Stimulated activated memory B cell treated with anti-CD40 and anti-IgM and Interleukin-4, amounts not matched to agents 10 μg/mL and 1 μg/mL and 100 μg/mL, for 72 hours (primary cell): ENCODE results near the gene PIK3R5.

ENCODE experiments used
- ATAC-seq: fragments of 150-1000 bp; cut with Tn5 transposase; 2 replicates; pipeline ENCODE4 v1.10.0; 2021
- H3K27ac Mint-ChIP-seq: one replicate; pipeline ENCODE4 v1.8.0; 2022; ENCODE audit warnings: mild to moderate bottlenecking, mixed read lengths
- H3K27me3 Mint-ChIP-seq: one replicate; pipeline ENCODE4 v1.8.0; 2022; ENCODE audit warnings: mixed read lengths
- H3K36me3 Mint-ChIP-seq: one replicate; pipeline ENCODE4 v1.8.0; 2022; ENCODE audit warnings: mixed read lengths
- H3K4me1 Mint-ChIP-seq: one replicate; pipeline ENCODE4 v1.8.0; 2022; ENCODE audit warnings: mixed read lengths
- H3K4me3 Mint-ChIP-seq: one replicate; pipeline ENCODE4 v1.8.0; 2022; ENCODE audit warnings: mild to moderate bottlenecking, moderate library complexity, mixed read lengths
- H3K9me3 Mint-ChIP-seq: one replicate; pipeline ENCODE4 v1.8.0; 2022; ENCODE audit warnings: mixed read lengths

PIK3R5 gene

DNA sequence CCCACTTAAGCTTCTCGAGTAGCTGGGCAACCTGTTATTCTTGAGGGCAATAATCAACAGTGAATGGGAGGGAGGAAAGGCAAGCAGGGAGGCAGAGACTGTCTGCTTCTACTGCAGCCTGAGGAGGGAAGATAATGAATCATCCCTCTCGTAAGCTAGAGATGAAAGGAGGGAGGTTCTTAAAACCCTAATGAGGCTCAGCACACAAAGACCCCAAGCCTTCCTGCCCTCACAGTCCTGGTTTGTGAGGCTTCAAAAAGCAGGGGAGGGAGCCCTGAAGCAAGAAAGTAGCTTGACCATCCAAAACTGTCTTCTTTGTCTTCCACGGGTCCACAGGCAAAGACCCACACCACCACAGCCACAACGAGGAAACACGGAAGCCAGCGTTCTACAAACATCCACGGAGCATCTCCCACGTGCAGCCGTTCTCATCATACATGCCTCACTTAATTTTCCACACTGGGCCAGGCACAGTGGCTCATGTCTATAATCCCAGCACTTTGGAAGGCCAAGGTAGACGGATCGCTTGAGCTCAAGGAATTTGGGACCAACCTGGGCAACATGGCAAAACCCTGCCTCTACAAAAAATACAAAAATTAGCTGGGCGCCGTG is 1.8 kb downstream of the PIK3R5 start:
- peaks cover 73% of the 10 kb centered on the region for H3K4me1 Mint-ChIP-seq
- peak overlapping the region; percentile 53 for H3K27ac Mint-ChIP-seq
- H3K4me3 Mint-ChIP-seq = peak overlapping the region; percentile 74
- peaks cover 45% of the 10 kb centered on the region for H3K36me3 Mint-ChIP-seq
- ATAC-seq = no peak
- peaks cover 8% of the 10 kb centered on the region for H3K9me3 Mint-ChIP-seq
- no peaks in the 10 kb centered on the region for H3K27me3 Mint-ChIP-seq

DNA sequence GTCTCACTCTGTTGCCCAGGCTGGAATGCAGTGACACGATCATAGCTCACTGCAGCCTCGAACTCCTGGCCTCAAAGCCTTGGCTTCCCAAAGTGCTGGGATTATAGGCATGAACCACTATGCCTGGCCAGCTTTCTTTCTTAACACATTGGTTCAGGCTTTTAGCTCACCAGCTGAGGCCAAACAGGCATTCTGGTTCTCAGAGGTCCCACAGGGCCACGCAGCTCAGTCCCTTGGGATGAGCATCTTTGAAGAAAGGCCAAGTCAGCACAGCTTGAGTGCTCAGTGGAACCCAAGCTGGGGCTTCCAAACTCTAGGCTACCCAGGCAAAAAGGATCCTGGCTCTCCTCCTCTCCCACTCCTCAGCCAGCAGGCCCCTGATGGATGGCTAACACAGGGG is 2.5 kb downstream of the PIK3R5 start:
- peaks cover 41% of the 10 kb centered on the region for H3K36me3 Mint-ChIP-seq
- H3K4me1 Mint-ChIP-seq = peaks cover 76% of the 10 kb centered on the region
- H3K27me3 Mint-ChIP-seq = no peaks in the 10 kb centered on the region
- no peak for ATAC-seq
- H3K27ac Mint-ChIP-seq = peak overlapping the region; percentile 53
- H3K4me3 Mint-ChIP-seq = peak overlapping the region; percentile 74
- peaks cover 3% of the 10 kb centered on the region for H3K9me3 Mint-ChIP-seq

DNA sequence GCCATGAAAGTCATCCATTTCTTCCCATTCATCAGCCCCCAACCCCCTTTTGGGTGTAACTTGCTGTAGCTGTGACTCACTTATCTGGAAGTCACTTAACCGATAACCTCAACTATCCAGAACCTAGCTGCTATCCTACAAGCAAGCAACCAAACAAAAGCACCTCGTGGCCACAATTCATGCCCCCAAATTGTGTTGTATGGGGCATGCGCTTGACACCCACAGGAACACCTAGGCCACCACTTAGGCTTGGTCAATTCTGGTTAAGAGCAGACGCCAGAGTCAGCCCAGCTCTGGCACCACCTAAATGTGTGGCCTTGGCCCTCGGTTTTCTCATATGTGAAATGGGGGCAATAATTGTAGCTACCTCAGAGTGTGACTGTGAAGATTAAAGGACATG is 3.7 kb downstream of the PIK3R5 start:
- H3K4me1 Mint-ChIP-seq = peaks cover 78% of the 10 kb centered on the region
- no peak for ATAC-seq
- no peaks in the 10 kb centered on the region for H3K27me3 Mint-ChIP-seq
- H3K4me3 Mint-ChIP-seq = no peak overlapping the region
- H3K27ac Mint-ChIP-seq = no peak overlapping the region
- H3K9me3 Mint-ChIP-seq = no peaks in the 10 kb centered on the region
- H3K36me3 Mint-ChIP-seq = peaks cover 41% of the 10 kb centered on the region

DNA sequence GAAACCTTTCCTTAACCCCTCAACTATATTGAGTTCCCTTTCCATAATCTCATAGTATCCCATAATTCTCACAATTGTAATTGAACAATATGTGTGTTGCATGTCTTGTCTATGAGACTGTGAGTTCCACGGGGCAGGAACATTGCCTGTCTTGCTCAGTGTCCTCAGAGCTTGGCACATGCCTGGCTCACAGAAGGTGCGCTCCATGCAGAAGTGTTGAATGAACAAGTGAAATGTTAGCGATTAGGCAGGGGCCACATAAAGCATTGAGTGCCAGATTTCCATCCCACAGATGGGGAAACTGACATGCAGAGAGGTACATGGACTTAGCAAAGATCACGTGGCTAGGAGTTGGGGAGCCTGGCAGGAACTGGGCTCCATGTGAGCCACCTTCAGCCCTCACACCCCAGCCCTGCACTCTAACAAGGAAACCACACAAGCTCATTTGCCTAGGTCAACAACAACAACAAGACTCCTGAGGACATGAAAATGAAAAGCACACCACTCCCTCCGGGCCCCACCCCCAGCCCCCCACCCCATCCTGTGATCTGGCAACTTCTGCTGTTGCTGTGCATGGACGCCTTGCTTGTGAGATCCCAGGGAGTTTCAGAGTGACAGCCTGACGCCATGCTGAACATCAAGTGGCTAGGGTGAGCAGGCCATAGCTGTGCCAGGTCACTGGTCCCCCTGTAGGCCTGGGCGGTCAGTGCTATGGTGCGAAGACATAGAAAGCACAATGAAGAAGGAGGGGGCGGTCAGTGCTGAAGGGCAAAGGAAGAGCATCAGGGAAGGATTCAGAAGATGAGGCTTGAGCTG is 5.0 kb downstream of the PIK3R5 start:
- H3K4me3 Mint-ChIP-seq = peak overlapping the region; percentile 59
- peaks cover 86% of the 10 kb centered on the region for H3K4me1 Mint-ChIP-seq
- peaks cover 39% of the 10 kb centered on the region for H3K36me3 Mint-ChIP-seq
- no peak for ATAC-seq
- H3K27me3 Mint-ChIP-seq = no peaks in the 10 kb centered on the region
- H3K9me3 Mint-ChIP-seq = no peaks in the 10 kb centered on the region
- H3K27ac Mint-ChIP-seq = peak overlapping the region; percentile 73

DNA sequence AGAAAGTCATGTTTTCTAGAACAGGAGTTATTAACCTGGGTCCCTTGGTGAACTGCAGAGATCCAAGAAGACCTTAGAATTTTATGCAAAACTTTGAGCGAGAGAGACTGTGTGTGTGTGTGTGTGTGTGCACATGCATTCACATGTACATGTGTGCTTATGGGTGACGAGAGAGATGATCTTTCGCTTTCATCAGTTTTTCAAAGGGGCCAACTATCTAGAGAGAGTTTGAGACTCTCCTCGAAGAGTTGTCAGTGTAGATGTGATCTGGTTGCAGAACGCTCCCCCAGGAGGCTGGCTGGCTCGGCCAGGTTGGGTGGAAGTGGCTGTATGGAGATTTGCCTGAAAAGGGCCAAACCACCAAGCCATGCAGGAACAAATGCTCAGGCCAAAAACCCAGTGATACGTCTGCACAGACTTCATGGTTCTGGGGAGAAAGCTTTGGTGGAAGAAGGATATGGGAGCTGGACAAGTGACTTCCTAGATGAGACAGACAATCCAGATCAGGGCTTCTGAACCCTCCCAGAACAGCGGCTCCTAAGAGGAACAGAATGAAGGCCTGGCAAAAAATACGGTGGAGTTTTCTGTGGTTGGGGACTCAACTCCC is 6.1 kb downstream of the PIK3R5 start:
- peaks cover 90% of the 10 kb centered on the region for H3K4me1 Mint-ChIP-seq

DNA sequence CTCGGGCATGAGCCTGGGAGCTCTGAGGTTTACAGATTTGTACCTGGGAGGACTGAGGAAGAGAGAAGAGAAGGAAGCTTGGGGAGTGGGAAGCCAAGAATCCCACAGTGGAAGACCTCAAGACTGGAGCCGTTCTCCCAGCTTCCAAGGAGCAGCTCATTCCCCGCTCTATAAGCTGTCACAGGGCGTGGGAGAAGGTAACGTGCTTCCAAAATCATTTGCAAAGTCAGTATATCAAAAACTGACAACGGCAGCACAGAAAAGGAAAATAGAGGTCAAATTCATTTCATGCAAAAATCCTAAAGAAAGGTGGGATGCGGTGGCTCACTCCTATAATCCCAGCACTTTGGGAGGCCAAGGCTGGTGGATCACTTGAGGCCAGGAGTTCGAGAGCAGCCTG is 7.8 kb downstream of the PIK3R5 start:
- H3K36me3 Mint-ChIP-seq = peaks cover 44% of the 10 kb centered on the region
- no peak for ATAC-seq
- peak overlapping the region; percentile 78 for H3K27ac Mint-ChIP-seq
- H3K4me1 Mint-ChIP-seq = peaks cover 92% of the 10 kb centered on the region
- no peak overlapping the region for H3K4me3 Mint-ChIP-seq
- no peaks in the 10 kb centered on the region for H3K27me3 Mint-ChIP-seq
- H3K9me3 Mint-ChIP-seq = no peaks in the 10 kb centered on the region

More for the DNA sequence above, 6.1 kb downstream of the PIK3R5 start:
- no peak for ATAC-seq
- H3K36me3 Mint-ChIP-seq = peaks cover 40% of the 10 kb centered on the region
- no peaks in the 10 kb centered on the region for H3K27me3 Mint-ChIP-seq
- no peaks in the 10 kb centered on the region for H3K9me3 Mint-ChIP-seq
- H3K4me3 Mint-ChIP-seq = no peak overlapping the region
- peak overlapping the region; percentile 49 for H3K27ac Mint-ChIP-seq

DNA sequence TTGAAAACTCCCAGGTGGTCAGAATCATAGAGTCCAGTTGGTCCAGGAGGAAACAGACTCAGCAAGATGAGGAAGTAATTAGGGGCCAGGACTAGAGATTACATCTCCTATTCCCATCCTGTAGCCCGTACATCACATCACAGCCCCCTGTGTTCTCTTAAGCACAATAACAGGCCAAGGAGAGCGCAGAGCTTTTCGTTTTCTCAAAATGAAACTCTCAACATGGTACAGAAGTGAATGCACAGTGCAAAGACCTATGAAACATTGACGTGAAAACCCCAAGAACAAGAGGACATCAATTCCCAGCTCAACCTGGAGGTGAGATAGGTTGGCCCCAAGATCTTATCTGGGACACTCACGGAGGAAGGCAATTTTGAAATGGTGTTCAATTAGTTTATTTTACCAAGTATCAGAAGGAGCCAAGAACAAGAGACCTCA is 9.0 kb downstream of the PIK3R5 start:
- peaks cover 38% of the 10 kb centered on the region for H3K36me3 Mint-ChIP-seq
- peak overlapping the region; percentile 78 for H3K27ac Mint-ChIP-seq
- no peak overlapping the region for H3K4me3 Mint-ChIP-seq
- no peaks in the 10 kb centered on the region for H3K9me3 Mint-ChIP-seq
- ATAC-seq = peak; percentile 61
- H3K27me3 Mint-ChIP-seq = no peaks in the 10 kb centered on the region
- H3K4me1 Mint-ChIP-seq = peaks cover 84% of the 10 kb centered on the region

DNA sequence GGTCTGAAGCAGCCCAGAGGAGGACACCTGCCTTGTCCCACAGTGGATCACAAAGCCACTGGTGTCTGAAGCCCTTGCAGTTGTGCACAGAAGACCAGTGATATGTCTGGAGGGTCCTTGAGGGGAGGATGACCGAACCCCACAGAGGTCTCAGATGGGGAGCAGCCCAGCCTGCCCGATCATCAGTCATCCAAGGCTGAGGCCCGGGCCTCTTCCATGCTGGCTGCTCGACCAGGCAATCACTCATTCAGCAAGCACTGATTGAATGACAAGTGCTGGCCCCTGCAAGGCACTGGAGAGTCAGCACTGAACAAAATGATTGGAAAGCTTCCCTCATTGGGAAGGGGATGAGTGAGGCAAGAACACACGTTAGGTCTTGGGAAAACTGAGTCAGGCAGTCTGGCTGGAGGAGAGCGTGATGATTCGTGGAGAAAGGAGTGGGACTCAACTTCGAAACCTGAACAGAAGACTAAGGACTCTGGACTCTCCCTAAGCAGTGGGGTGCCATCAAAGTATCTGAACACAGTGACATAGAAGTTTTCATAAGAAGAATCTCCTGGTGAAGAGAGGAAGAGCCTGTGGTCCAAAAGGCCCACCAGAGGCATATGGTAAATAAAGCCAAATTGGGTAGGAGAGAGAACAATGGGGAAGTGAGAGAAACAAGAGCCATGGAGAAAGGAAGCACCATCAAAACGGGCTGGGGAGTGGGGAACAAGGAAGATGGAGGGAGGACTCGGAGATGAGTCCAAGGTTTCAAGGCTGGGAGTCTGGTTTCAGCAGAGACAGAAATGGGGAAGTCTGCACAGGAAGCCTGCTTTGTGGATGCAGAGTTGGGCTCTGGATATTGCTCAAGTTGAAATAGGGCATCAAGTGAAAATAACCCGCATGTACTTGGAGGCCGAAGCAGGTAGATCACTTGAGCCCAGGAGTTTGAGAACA is 10.2 kb downstream of the PIK3R5 start:
- peaks cover 79% of the 10 kb centered on the region for H3K4me1 Mint-ChIP-seq
- no peak for ATAC-seq
- peak overlapping the region; percentile 78 for H3K27ac Mint-ChIP-seq
- no peaks in the 10 kb centered on the region for H3K9me3 Mint-ChIP-seq
- peak overlapping the region; percentile 8 for H3K4me3 Mint-ChIP-seq
- H3K36me3 Mint-ChIP-seq = peaks cover 34% of the 10 kb centered on the region
- no peaks in the 10 kb centered on the region for H3K27me3 Mint-ChIP-seq

DNA sequence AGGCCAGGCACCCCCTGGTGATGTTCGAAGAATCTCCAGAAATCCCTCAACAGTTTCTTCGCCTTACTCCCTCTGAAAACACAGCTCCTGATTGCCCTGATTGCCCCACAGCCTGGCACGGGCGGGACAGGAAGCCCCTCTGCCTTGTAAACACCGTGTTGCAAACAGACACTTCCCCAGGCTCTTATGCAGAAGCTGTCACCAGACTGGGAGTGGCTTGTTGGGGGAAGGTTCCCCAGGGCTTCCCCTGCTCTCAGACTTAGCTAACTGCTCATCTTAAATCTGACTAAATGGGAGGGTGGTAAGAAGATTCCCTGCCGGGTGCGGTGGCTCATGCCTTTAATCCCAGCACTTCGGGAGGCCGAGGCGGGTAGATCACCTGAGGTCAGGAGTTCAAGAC is 11.2 kb downstream of the PIK3R5 start:
- no peaks in the 10 kb centered on the region for H3K27me3 Mint-ChIP-seq
- peaks cover 28% of the 10 kb centered on the region for H3K36me3 Mint-ChIP-seq
- peak overlapping the region; percentile 78 for H3K27ac Mint-ChIP-seq
- peaks cover 73% of the 10 kb centered on the region for H3K4me1 Mint-ChIP-seq
- ATAC-seq = peak; percentile 98
- no peaks in the 10 kb centered on the region for H3K9me3 Mint-ChIP-seq
- peak overlapping the region; percentile 80 for H3K4me3 Mint-ChIP-seq

DNA sequence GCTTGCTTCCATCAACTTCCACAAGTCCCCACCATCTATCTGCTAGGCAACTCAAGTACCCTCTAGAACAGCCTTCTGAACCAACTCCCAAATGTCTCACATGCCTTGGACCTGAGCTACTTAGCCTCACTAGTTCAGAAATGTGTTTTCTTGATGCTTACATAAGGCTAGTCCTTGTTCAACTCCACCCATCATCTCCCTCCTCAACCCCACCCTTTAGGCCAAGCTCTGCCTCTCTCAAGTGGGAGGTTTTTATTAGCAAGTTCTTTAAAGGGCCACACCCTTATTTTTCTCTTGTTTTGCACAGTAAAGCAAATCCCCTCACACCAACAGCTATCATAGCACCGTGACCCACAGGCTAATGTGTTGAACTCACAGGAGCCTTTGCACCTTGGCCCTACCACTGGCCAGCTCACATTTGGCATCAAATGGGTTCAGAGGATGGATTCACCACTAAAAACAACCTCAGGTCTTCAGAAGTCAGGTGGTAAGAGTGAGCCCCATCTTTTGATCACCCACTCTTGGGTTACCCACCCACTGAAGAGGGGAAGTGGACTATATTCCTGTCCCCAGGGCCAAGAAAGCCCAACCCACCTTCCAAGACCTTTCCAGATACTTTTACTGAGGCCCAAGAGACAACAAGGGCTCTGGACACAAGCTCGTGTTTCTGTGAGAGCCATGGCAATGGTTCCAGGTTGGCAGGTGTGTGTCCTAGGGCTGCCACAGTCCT is 12.2 kb downstream of the PIK3R5 start:
- ATAC-seq = peak; percentile 21
- peaks cover 20% of the 10 kb centered on the region for H3K36me3 Mint-ChIP-seq
- peak overlapping the region; percentile 78 for H3K27ac Mint-ChIP-seq

DNA sequence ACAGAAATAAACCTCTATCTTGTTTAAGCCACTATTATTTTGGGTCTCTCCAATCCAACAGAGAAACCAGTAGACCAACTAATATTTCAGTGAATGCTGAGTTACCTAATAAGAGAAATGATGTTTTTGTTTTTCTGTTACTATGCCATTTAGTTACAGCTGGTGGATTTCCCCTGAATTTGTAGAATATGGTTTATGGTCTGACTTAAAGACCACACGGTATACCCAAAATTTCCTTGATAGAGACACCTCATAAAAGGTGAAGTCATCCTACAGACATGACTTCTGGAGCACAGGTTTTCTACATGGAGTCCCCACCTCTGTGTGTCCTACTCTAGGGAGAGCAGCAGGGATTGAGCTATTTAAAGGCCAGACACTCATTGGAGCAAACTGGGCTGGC is 13.3 kb downstream of the PIK3R5 start:
- Mint-ChIP-seq H3K36me3 (peaks cover 18% of the 10 kb centered on the region), H3K4me3 (no peak overlapping the region)

More for the DNA sequence above, 12.2 kb downstream of the PIK3R5 start:
- Mint-ChIP-seq H3K4me1 (peaks cover 74% of the 10 kb centered on the region), H3K4me3 (peak overlapping the region; percentile 21), H3K27me3 (no peaks in the 10 kb centered on the region), H3K9me3 (no peaks in the 10 kb centered on the region)

DNA sequence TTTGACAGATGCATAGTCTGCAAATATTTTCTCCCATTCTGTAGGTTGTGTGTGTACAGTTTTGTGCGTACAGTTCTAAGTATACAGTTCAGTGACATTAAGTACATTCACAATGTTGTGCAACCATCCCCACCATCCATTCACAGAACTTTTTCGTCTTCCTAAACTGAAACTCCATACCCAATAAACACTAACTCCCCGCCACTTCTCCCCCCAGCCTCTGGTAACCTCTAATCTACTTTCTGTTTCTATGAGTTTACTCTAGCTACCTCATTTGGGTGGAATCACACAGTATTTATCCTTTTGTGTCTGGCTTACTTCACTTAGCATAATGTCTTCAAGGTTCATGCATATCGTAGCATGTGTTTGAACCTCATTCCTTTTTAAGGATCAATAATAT is 14.3 kb downstream of the PIK3R5 start:
- H3K4me3 Mint-ChIP-seq = no peak overlapping the region
- ATAC-seq = no peak
- no peaks in the 10 kb centered on the region for H3K27me3 Mint-ChIP-seq
- H3K9me3 Mint-ChIP-seq = no peaks in the 10 kb centered on the region
- H3K4me1 Mint-ChIP-seq = peaks cover 69% of the 10 kb centered on the region
- H3K36me3 Mint-ChIP-seq = peaks cover 23% of the 10 kb centered on the region
- H3K27ac Mint-ChIP-seq = no peak overlapping the region

More for the DNA sequence above, 13.3 kb downstream of the PIK3R5 start:
- Mint-ChIP-seq H3K9me3 (no peaks in the 10 kb centered on the region), H3K27ac (no peak overlapping the region), H3K4me1 (peaks cover 72% of the 10 kb centered on the region), H3K27me3 (no peaks in the 10 kb centered on the region)
- no peak for ATAC-seq

DNA sequence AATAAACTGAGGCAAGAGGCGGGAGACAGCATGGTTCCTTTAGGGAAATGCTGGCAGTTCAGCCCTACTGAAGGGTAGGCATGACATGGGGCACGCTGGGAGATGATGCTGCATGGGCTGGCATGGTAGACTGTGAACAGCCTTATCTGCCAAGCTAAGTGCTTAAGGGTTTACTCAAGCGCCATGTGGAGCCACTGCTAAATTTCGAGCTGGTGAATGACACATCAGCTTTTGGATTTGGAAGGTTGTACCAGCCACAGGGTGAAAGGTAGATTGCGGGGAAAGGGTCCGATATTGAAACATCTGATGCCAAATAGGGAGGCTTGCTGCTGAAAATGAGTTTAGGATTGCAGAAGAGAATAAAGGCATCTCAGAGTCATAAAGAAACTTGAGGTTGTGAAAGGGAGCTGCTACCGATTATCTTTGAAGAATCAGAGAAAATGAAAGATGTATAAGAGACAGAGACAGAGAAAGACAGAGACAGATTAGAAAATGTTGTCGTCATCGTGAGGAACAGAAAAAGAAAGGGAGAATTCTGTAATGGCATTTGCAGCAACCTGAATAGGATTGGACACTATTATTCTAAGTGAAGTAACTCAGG is 16.3 kb downstream of the PIK3R5 start:
- no peak for ATAC-seq
- peak overlapping the region; percentile 11 for H3K27ac Mint-ChIP-seq
- peak overlapping the region; percentile 16 for H3K4me3 Mint-ChIP-seq
- H3K4me1 Mint-ChIP-seq = peaks cover 55% of the 10 kb centered on the region
- no peaks in the 10 kb centered on the region for H3K27me3 Mint-ChIP-seq
- H3K9me3 Mint-ChIP-seq = no peaks in the 10 kb centered on the region
- H3K36me3 Mint-ChIP-seq = peaks cover 29% of the 10 kb centered on the region

DNA sequence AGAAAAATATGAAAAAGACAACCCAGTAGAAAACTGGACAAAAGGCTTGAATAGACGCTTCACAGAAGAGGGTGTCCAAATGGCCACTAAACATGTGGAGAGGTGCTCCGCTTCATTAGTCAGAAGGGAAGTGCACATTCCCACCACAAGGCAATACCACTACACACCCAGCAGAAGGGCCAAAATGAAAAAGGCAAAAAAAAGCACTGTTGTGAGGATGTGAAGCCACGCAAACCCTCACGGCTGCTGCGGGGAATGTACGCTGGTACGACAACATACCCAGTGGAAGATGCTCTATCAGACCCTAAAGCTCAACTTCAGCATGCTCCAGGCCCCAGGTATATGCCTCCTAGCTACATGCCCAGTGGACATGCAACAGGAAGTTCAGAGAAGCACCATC is 17.0 kb downstream of the PIK3R5 start:
- Mint-ChIP-seq H3K36me3 (peaks cover 33% of the 10 kb centered on the region), H3K27ac (peak overlapping the region; percentile 11), H3K4me1 (peaks cover 52% of the 10 kb centered on the region), H3K4me3 (no peak overlapping the region), H3K27me3 (no peaks in the 10 kb centered on the region), H3K9me3 (no peaks in the 10 kb centered on the region)
- no peak for ATAC-seq
